Middle frontal gyrus (tissue), 1 donor: ENCODE measurements around the gene BLOC1S5.
"Not testable (repeated sequence)": the region's sequence is repeated elsewhere in the genome, so short reads cannot be mapped to it uniquely, and the experiment has no call there.

Experiments
- DNase-seq: peaks from one replicate; pipeline ENCODE4 v3.0.0-alpha.2; 2015; ENCODE audit warnings: low spot score; ENCODE audit errors: extremely low spot score

Gene BLOC1S5

GRCh38 chr6:8045769-8046168 lies 18.4 kb downstream of the BLOC1S5 start:
- not testable (repeated sequence) for DNase-seq

- DNase-seq = no peak
Measured at GRCh38 chr6:8043221-8043620, 21.0 kb downstream of the BLOC1S5 start.

DNA sequence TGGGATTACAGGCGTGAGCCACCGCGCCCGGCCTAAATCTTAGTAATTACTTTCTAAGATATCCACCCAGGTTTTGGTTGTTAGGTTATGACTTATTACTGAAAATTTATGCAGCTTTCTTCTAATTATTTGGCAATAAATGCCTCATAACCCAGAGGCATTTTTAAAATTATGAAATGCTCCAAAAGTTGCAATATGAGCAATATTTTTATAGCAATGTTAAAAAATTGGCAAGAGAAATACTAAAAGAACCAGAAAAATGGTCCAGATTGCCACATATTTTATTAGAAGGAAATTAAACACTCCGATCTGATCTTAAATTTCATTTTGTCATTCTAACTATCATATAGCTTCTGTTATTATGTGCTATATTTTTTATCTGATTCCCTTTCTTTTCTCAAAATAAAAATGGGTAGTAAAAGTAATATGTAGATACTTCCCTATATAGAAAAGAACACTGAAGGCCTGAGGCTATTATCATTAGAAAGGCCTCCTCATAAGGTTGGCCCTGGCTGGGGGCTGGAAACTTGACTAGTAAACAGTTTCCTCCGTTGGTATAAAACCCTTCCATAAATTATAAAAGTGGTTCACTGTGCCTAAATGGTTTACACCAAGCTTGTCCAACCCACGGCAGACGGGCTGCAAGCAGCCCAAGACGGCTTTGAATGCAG lies 22.1 kb downstream of the BLOC1S5 start:
- DNase-seq = no peak

GRCh38 chr6:8034107-8034506 lies 30.1 kb downstream of the BLOC1S5 start:
- not testable (repeated sequence) for DNase-seq

DNA sequence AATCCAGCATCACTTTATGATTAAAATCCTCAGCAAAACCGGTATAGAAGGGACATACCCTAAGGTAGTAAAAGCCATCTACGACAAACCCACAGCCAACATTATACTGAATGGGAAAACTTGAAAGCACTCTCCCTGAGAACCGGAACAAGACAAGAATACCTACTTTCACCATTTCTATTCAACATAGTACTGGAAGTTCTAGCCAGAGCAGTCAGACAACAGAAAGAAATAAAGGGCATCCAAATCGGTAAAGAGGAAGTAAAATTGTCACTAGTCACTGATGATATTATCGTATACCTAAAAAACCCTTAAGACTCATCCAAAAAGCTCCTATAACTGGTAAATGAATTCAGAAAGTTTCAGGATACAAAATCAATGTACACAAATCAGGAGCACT lies 33.3 kb downstream of the BLOC1S5 start:
- no peak for DNase-seq

DNA sequence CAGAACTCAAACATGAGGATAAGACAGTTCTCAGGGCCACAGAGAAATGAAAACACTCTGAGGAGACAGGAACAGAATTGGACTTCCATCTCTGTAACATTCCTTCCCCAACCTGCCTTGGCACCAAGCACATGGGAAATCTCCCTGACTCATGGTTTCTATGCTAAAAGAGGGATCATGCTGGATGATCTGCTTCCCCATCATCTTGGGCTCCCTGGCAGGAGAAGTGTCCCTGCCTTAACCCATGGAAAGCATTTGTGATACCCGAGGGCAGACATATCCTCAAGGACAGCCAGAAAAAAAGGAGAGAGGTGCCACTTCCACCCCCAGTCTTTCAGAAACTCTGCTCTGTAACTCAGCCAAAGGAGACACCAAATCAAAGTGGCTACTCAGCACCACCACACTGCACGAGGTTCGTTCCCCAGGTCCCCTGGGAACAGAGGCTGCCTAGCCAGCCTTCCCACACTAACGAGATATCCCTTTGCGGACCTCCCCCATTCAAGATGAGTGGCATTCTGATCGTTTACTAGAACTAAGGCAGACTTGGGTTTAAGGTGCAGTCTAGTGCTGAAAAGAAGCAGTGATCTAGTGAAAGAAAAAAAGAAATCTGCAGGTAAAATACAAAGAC lies 34.8 kb downstream of the BLOC1S5 start:
- no peak for DNase-seq

DNA sequence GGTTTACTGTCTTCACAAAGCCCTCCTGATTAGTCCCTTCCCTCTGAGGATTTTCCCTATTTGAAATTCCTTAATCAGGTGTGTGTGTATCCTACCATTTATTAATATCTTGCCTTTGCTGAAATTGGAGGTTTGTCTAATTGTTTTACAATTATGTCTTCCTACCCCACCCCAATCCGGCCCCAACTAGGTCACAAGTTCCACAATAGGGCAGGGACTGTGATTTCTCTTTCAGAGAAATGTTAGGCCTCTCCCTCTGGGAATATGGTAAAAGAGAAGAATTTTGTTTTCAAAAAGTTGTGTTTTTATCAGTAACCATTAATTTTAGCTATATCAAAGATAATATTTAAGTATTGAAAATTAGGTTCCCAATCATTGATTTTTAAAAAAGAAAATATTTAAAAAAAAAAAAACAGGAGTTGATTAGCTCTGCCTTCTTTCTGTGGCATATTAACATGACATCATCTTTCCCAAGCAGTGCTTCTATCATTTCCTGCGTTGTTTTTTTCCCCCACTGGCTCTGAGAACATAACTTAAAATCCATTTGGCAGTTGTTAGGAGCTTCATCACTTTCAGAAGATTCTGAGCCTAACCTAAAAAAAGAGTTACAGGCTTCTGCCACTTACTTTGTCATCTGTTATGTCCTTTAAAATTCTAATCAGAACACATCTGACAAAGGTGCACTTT lies 36.1 kb downstream of the BLOC1S5 start:
- DNase-seq = no peak

DNA sequence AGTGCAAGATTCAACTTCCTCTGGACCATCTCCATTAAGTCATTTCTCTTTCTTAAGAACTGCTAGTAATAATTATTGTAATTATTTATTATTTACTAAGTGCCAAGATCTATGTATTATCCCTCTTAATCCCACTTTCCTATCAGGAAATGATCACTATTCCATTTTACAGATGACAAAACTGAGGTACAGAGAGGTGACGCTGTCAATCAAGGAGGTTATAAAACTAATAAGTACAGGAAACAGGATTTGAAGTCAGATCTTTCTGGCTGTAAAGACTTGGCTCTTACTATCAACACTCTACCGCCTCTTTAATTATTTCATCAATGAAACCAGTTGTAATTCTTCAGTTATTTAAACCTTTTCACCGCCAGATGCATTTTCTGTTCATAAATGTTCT lies 37.4 kb downstream of the BLOC1S5 start:
- no peak for DNase-seq

DNA sequence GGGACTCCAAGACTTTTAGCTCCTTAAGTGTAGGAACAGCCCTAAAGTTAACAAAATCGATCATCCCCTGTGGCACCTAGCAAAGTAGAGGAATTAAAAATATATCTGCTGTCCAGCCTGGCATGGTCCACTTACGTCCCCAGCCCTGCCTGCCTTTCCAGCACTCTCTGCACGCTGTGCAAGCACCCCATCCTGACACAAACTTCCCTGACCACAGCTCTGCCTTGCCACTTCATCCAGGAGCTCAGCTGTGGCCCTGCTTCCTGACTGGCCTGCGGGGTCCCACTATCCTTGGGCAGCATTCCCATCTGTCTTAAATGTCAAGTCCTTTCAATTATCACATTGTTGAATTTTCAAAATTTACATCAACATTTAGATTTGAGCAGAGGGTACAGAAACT lies 39.0 kb downstream of the BLOC1S5 start:
- no peak for DNase-seq

DNA sequence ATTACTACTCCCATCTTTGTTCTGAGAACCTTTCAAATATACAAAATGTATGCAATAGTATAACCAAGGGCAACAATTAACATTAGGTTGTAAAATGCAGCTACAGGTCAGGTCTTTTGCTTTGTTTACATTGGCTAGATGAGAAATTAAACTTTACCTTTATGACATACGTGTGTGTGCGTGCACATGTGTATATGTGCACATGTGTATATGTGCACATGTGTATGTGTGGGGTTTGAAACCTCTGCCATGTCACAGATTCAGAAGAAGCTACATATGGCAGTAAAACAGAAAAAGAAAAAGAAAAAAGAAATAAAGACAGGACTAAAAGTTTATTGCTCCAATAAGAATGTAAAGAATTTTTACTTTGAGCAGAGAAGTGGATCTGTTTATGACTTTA lies 40.6 kb downstream of the BLOC1S5 start:
- DNase-seq = no peak

DNA sequence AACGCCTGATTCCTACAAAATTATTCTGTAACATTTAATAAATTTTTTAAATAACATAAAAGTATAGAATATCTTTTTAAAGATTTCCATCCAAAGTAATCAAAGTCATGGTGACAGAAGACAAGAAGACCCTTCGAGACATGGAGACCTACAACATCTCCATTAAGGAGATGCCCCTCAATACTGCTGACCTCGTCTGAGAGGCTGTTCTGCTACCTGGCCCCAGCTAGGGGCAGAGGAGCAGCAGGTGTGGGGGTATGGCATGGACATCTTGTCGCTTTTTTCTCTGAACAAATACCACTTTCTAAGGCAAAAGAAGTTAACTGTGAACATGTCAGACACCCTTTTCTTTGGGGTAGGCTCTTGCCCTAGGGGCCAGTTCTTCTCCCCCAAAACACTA lies 44.1 kb downstream of the BLOC1S5 start:
- DNase-seq = no peak

GRCh38 chr6:8017705-8018104 lies 46.5 kb downstream of the BLOC1S5 start:
- no peak for DNase-seq

GRCh38 chr6:8017276-8017701 lies 46.9 kb downstream of the BLOC1S5 start:
- no peak for DNase-seq

- no peak for DNase-seq
Measured at GRCh38 chr6:8014947-8015346, 49.2 kb downstream of the BLOC1S5 start.

- no peak for DNase-seq
Measured at GRCh38 chr6:8013763-8014162, 50.4 kb downstream of the BLOC1S5 start.

GRCh38 chr6:8006208-8006607 lies 58.0 kb downstream of the BLOC1S5 start:
- DNase-seq = no peak

DNA sequence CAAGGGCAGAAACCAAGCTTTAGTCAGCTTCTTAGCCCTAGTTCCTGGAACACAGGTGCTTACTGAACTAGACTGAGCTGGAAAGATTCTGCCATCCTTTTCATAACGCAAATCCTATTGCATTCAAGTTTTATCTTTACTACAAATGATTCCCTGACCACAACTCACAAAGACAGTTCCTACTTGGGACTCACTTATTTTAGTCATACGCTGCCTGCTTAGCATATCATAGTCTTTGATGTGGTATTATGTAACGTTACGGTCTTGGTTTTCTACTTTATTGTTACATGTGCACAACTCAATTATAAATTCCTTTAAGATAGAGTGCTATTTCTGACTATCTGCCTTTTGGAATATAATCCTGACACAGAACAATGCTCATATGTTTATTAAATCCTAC lies 59.1 kb downstream of the BLOC1S5 start:
- no peak for DNase-seq

DNA sequence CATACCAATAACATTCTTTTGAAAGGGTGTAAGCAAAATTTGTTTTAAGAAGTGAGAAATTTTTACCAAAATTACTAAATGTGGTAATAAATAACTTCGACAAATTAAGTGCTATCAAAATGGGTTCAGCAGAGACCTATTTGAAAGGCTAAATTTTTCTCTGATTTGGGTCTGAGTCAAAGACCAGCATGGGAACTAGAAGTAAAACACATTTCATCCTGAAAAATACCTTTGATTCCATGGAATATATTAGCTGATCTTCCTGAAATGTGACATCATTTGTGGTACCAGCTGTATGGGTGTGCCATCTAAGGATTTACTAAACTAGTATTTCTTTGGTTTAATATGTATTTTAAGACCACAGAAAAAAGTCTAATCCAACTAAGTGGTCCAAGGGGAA lies 63.6 kb downstream of the BLOC1S5 start:
- DNase-seq = no peak

DNA sequence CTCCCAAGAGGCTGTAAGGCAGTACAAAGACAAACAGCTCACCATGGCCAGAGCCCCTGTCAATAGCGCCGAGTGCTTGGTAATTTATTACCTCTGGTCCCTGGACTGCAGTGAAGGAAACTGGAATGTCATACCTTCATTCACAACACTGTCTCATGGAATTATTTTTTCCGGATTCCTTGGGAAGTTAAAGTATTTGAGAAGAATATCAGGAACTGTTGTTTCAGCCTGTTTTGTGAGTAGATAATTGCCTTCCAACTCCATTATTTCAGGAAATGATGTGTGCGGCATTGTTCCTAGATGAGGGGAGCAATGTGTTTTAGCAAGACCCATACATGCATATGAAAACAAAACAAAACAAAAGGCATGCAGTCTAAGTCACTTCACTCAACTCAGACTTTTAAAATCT lies 64.0 kb downstream of the BLOC1S5 start:
- DNase-seq = no peak

- no peak for DNase-seq
Measured at GRCh38 chr6:7999201-7999600, 65.0 kb downstream of the BLOC1S5 start.

DNA sequence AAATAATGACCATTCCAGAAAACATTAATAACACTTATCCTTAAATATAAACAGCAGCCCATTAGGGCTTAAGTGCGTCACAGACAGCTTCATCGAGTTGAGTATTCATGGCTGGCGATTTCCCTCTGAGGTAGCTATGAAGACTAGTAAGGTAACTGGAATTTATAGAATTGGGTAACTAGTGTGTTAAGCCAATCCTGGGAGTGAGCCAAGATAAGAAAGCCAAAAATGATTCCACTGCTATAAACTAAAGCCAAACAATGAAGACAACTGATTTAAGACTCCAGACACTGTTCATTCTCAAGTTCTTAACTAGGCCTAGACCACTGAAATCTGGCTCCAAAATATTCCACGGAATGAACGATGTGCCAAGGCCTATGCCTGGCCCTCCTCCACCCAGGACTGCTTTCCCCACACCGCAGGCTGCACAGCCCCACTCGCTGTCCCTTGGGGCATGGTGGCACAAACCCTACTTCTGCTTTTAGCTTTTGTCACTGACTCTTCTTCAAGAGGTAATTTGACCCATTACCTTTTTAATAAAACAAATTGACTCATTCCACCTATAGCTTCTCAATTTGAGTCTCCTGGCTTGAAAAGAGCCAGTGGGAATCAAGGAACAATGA lies 66.0 kb downstream of the BLOC1S5 start:
- DNase-seq = no peak

GRCh38 chr6:7997286-7997685 lies 66.9 kb downstream of the BLOC1S5 start:
- DNase-seq = no peak
